HG02970 (cell line): ENCODE results near the gene RDH5.

Experiments used
- ATAC-seq: cut with Tn5 transposase; IDR thresholded peaks from one replicate; pipeline ENCODE4 v1.9.1; 2021; ENCODE audit warnings: mild to moderate bottlenecking, moderate library complexity, moderate number of reproducible peaks; ENCODE audit not compliant: unreplicated experiment, low FRiP score

Gene RDH5

DNA sequence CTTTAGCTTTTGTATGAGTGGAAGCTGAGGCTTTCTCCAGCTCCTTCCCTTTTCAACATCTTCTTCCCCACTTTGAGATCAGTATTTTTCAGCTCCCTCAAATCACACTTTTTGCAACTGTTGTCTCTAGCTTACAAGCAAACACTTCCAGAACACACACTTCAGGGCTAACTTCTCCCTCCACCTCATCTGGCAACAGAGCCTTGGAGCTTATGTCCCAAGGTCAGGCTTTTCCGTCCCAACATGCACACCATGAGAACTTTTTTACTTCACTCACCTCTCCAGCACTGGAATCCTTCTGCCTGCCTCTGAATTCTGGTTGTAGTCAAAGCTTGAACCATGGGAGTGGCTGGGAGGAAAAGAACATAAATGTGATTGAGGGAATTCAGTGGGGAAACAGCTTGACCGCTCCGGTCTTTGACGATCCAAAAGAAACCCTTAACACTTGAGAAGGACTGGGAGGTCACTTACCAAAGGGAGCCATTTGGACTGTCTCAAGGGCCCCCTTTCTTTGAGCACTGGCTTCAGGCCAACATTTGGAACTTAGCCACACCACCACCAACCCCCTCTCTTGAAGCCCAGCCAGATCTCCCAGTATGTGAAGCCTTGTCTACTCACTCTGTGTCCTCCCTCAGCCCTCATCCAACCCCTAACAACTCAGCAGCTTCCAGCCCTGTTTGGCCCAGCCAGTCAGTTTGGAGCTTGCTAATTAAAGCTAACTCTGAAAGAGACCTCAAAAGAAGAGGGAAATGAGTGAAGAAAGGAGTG lies 8.2 kb upstream of the RDH5 start:
- no peak for ATAC-seq

DNA sequence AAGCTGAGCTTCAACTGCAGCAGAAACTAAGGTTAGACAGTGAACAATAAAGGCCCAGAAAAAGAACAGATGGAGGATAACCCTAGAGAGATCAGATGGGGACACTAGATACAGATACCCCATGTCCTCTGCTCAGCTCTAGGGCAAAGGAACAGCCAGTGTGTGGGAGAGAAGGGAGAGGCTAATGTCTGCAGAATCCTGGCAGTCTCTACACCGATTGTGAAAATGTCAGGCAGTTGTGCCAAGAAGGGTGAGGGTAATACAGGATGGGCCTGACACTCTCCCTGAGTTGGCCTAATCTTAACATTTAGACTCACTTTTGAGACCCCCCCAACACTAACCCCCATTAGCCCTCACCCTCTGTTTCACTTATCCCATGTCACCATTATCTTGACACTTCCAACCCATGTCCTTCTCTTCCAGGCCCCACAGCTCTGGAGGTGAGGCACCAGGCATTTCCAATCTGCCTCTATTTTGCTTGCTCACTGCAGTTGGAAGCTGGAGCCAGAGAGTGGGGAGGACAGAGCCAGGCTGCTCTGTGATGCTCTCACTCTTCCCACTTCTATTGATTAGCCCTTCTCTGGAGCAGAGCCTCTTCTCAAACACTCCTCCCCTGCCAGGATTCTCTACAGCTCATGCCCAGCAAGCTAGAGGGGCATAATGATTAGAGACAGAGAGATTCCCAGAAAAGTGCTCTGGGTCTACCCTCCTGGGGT lies 7.3 kb upstream of the RDH5 start:
- ATAC-seq, result no peak

DNA sequence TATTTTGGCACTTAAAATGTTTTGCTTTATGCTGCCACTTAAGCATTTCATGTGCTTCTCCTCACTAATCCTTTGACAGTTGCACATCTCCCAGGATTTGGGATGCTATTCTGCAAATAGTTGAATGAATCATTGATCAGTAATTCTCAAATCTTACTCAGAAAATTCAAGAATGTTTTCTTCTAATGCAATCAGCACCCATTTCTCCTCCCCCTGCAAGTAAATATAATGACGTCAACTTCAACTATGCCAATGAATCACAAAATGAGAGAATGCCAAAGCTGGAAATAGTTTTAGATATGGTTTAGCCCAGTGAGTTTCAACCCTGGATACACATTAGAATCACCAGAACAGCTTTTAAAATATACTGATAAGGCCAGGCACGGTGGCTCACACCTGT lies 6.5 kb upstream of the RDH5 start:
- ATAC-seq, result no peak

DNA sequence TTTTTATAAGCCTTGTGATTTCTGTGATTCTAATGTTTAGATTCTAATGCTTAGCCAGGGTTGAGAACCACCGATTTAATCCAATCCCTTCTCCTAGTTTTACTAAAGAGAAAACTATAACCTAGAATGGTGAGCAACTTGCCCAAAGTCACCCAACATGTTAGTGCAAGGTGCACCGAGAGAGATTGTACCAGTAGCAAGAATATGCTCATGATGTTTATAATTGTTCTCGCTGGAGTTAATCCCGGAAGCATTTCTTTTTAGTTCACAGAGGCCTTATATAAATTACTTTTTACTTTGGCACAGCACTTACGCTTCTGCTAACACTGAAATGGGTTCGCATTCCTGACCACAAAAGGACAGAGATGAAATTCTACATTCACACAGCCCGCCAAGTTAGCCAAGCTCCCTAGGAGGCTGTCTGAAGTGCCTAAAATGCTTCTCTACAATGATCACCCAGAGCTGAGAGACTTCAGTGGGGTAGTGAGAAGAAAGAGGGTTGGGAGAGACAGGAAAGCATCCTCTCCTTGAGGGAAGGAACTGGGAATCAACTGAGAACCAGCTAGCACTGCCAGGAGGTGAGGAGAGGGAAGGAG lies 4.9 kb upstream of the RDH5 start:
- no peak for ATAC-seq

DNA sequence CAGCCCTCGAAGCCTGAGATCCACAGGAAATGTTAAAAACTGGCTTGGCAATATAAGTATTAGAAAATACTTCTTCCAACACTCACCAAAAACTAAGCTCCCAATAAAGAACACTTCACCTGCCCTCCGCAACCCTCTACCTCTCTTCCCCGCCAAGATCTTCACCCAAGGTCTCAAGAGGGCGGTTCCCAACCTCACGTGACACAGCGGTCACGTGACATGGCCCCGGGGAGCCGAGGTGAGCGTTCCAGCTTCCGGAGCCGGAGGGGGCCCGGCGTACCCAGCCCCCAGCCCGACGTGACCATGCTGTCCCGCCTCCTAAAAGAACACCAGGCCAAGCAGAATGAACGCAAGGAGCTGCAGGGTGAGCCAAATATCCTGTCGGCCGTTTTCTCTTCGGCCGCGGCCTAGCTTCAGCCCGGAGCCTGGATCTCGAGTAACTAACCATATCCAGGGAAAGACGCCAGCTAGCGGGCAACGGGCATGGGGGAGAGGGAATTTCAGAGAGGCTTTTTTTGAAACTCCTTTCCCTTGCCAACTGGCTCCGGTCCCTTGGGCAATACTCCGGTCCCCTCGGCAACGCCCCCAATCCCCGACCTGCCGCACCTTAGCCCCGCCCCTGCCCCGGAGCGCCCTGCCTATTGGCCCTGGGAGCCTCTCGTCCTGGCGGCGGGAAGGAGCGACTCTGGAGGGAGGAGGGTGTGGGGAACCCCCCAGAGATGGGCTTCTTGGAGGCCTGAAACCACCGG lies 4.2 kb upstream of the RDH5 start, which contains the start of gene BLOC1S1:
BLOC1S1 (plus strand) TSS at position 214 of the 749 bp plus-strand sequence; CDS start at position 220, 6 bp downstream.
- ATAC-seq, result peak; percentile 77

DNA sequence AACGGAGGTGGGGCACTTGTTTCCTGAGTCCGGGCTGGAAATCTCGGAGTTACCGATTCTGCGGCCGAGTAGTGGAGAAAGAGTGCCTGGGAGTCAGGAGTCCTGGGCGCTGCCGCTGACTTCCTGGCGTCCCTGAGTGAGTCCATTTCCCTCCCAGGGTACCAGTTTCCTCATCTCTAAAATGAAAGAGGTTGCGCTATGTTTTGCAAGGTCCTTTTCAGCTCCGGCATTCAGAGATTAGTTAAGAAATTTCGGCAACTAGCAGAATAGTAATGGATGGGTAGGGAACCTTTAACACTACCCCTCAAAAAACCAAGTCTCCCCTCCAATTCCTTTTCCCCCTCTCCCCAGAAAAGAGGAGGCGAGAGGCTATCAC lies 3.6 kb upstream of the RDH5 start:
- ATAC-seq, result no peak

DNA sequence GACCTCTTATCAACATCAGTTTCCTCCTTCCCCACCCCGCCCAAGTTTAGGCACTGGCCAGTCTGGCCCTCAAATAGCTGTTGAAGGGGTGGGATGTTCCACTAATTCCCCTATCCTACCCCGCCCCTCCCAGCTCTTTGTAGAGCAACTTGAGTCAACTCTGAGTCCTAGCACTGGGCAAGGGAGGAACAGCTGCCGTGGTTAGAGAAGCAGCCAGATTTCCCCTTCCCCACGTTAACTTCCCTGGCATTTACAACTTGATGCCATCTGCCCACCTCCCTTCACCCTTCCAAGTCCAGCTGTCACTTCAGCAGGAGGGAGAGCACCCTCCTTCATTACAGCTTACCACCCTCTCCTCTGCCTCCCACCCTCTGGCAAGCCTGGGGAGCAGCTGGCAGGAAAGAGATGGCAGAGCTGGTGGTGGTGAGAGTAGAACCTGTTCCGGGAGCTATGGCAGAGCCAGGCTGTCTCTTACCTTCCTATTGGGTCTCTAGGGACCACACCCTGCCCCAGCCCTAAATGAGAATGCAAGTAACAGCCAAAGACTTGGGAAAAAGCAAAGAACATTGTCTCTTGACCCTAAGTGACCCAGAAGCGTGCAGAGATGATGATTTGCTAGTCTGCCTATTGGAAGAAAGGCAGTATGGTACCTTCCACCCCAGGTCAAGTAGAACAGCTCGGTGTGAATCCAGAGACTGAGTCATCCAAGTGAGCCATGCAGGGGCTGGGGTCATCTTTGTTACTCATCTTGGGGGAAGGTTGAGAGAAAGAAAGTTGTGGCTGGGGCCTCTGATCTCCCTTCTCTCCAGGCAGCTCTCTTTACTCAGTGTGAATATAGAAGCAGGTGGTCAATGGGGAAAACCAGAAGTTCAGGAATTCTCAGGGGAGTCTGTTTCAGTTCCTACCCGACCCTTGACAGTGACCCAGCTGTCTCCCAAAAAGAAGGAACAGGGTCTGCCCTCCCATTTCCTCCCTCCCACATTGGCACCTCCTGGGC lies 2.9 kb upstream of the RDH5 start:
- ATAC-seq, result no peak

DNA sequence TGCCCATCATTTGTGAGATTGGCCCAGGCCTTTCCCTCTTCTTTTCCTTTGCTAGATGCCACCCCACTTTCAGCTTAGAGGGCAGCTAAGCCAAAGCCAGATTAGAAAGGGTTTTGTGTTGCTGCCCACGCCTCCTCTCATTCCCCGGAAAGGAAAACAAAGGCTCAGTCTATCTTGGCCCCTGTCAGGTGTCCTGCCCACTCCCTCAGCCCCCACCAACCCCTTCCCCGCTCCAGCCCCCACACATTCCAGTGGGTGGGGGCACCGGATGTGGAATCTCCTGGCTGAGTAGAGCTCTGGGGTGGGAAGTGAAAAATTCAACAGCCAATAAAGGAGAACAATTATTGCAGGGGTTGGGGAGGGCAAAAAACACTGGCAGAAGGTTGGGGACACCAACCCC lies 2.2 kb upstream of the RDH5 start:
- ATAC-seq, result no peak

DNA sequence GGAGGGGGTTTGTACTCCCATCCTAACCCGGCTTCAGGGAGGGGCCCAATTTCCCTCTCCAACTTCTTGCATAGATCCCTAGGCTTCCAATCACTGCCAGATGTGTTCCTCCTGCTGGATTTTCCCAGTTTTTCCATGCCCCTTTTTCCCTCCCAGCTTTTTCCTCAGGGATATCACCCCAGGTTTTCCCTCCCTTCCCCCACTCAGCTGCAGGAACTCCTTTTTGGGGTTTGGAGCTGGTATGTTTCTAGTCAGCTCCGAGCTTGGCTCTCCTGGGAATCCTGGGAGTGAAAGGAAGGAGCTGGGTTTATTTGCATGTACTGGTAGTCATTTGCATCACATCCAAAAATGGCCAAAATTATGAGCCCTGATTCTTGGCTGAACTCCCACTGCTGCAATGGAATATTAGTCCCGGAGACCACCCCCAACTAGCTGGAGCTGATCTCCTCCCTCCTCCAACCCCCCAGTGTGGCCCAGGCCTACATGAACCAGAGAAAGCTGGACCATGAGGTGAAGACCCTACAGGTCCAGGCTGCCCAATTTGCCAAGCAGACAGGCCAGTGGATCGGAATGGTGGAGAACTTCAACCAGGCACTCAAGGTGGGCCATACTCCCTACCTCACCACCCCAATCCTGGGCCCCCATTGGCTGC lies 1.4 kb upstream of the RDH5 start:
- ATAC-seq, result no peak

DNA sequence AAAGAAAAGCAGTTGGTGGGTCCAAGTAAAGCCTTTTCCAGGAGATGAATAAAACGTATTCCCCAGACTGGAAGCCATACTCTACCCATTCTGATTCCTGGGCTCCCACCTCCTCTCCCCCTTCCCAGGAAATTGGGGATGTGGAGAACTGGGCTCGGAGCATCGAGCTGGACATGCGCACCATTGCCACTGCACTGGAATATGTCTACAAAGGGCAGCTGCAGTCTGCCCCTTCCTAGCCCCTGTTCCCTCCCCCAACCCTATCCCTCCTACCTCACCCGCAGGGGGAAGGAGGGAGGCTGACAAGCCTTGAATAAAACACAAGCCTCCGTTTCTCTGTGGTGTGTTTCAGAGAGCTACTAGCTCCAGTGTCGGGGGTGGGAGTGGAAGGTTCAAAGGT lies 822 bp upstream of the RDH5 start:
- no peak for ATAC-seq

DNA sequence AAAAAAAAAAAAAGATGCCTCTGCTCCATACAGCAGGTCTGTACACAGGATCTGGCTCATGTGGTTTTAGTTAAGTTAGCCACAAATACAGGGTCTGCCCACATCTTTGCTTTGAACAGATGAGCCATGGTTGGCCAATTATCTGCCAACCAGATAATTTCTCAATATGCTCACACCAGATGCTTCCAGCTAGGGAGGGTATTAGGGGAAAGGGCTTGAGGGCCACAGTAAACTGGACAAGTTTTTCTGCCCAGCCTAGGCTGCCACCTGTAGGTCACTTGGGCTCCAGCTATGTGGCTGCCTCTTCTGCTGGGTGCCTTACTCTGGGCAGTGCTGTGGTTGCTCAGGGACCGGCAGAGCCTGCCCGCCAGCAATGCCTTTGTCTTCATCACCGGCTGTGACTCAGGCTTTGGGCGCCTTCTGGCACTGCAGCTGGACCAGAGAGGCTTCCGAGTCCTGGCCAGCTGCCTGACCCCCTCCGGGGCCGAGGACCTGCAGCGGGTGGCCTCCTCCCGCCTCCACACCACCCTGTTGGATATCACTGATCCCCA lies 776 bp downstream of the RDH5 start:
- no peak for ATAC-seq

DNA sequence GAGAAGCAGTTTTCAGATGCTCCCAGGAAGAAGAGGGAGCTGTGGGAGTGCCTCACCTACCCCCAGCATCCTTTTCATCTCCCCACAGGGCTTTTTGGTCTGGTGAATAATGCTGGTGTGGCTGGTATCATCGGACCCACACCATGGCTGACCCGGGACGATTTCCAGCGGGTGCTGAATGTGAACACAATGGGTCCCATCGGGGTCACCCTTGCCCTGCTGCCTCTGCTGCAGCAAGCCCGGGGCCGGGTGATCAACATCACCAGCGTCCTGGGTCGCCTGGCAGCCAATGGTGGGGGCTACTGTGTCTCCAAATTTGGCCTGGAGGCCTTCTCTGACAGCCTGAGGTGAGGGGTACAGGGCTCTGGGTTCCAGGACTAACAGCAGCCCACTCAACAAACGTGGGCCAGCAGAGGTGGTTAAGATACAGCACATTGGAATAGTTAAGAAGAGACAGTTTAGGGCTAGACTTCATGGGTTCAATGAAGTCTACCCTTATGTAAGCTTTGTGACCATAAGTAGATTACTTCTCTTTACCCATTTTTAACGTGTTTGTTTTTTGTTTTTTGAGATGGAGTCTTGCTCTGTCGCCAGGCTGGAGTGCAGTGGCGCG lies 1.5 kb downstream of the RDH5 start:
- ATAC-seq, result no peak

DNA sequence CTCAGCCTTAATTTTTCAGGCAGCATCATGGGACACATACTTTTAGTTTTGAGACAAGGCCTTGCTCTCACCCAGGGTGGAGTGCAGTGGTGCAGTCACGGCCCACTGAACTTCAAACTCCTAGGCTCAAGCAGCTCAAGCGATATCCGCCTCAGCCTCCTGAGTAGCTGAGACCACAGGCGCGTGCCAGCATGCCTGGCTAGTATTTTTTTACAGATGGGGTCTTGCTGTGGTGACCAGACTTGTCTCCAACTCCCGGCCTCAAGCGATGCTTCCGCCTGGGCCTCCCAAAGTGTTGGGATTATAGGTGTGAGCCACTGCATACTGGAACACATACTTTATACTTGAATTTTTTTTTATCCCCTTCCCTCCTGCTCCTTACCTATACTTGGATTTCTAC lies 2.8 kb downstream of the RDH5 start:
- ATAC-seq, result no peak

DNA sequence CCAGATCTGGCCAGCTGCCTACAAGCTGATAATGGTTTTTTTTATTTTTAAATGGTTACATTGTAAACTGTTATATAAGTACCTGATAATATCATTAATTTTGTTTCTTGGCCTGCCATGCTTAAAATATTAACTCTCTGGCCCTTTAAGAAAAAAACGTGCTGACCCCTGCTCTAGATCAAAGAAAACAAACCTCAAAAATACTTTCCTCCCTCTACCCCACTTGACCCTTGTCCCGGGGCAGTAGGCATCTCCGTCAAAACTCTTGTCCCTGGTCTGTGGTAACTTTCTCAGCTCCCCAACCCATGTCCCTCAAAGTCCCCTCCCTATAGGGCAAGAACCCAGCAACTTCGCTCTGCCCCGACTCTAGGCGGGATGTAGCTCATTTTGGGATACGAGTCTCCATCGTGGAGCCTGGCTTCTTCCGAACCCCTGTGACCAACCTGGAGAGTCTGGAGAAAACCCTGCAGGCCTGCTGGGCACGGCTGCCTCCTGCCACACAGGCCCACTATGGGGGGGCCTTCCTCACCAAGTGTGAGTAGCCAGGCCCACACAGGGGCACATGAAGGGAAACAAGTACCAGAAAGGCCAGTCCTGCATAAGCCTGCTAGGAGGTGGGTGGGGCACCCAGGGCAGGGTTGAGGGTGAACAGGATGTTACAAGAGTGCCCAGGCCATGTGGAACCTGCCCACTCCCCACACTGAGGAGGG lies 3.5 kb downstream of the RDH5 start:
- no peak for ATAC-seq

DNA sequence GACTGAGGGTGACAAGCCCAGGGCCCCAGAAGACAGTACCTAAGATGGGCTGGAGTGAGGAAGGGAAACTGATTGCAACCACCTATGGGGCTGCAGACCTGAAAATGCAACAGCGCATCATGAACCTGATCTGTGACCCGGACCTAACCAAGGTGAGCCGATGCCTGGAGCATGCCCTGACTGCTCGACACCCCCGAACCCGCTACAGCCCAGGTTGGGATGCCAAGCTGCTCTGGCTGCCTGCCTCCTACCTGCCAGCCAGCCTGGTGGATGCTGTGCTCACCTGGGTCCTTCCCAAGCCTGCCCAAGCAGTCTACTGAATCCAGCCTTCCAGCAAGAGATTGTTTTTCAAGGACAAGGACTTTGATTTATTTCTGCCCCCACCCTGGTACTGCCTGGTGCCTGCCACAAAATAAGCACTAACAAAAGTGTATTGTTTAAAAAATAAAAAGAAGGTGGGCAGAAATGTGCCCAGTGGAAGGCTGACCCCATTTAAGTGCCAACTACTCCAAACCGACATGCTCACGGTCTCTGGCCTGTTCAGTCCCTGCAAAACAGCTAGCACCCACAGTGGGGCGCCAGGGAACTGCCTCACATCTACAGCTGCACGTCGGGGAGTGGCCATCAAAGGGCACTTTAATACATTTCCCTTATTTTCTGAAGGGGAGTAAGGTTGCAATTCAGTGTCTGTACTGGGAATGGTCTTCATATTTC lies 4.2 kb downstream of the RDH5 start:
- no peak for ATAC-seq

DNA sequence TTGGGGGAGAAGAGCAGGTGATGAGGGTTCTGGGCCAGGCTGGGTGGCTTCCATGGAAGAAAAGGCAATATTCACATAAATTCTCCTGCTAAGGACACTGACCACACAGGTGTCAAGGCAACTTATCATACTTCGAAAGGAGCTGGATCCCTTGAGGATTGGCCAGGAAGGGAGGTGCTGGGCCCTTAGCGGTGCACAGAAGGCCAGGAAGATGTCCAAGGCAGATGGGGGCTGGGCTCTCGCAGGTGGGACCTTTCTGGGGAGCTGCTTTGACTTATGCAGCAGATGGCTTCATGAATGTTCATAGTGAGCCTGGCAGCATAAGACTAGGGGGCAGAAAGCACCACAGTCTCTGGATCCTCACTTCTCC lies 4.7 kb downstream of the RDH5 start:
- ATAC-seq, result no peak

DNA sequence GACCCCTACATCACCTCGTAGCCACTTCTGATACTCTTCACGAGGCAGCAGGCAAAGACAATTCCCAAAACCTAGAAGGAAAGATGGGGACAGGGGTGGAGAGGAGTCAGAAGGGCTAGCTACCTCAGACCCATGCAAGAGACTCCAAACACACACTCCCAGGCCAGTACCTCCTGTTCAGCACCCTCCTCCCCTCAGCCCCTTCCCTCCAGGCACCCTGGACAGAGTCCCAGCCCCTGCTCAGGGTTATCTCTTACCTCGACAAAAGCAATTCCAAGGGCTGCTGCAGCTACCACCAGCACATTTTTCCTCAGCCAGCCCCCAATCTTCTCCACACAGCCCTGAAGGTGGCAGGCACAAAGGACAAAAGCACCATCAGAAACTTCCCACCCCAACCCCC lies 5.4 kb downstream of the RDH5 start:
- ATAC-seq, result no peak
